Nephron (organoid): ENCODE data around the gene DIMT1.

ENCODE experiments used
- H3K27ac Mint-ChIP-seq, 3 experiments: 2 replicates each; pipeline ENCODE4 v1.8.0; 2020; ENCODE audit warnings: mixed read lengths in 3 of 3, mild to moderate bottlenecking in 2 of 3, moderate library complexity in 1 of 3
- H3K27me3 Mint-ChIP-seq: 2 replicates; pipeline ENCODE4 v1.8.0; 2021; ENCODE audit warnings: low read depth, mild to moderate bottlenecking, moderate library complexity, mixed read lengths
- H3K36me3 Mint-ChIP-seq: 2 replicates; pipeline ENCODE4 v1.8.0; 2020; ENCODE audit warnings: low read depth, mixed read lengths
- H3K4me1 Mint-ChIP-seq: 2 replicates; pipeline ENCODE4 v1.8.0; 2020; ENCODE audit warnings: mixed read lengths
- H3K4me3 Mint-ChIP-seq, 3 experiments: 2 replicates each; pipeline ENCODE4 v1.8.0; 2020; ENCODE audit warnings: mild to moderate bottlenecking in 3 of 3, mixed read lengths in 3 of 3, moderate library complexity in 2 of 3
- H3K9me3 Mint-ChIP-seq: 2 replicates; pipeline ENCODE4 v1.8.0; 2020; ENCODE audit warnings: mixed read lengths
- TF ChIP-seq, protein P1 (sequence below), 3 experiments: fragments of 200-600 bp; sonication (generic); IDR thresholded peaks; one replicate each; pipeline ENCODE4 v1.5.0; 2021; ENCODE audit warnings: antibody characterized with exemption in 3 of 3; ENCODE audit not compliant: unreplicated experiment in 3 of 3

Gene DIMT1

GRCh38 chr5:62376064-62376463 lies 27.6 kb downstream of the DIMT1 start:
- TF ChIP-seq, protein P1, sequence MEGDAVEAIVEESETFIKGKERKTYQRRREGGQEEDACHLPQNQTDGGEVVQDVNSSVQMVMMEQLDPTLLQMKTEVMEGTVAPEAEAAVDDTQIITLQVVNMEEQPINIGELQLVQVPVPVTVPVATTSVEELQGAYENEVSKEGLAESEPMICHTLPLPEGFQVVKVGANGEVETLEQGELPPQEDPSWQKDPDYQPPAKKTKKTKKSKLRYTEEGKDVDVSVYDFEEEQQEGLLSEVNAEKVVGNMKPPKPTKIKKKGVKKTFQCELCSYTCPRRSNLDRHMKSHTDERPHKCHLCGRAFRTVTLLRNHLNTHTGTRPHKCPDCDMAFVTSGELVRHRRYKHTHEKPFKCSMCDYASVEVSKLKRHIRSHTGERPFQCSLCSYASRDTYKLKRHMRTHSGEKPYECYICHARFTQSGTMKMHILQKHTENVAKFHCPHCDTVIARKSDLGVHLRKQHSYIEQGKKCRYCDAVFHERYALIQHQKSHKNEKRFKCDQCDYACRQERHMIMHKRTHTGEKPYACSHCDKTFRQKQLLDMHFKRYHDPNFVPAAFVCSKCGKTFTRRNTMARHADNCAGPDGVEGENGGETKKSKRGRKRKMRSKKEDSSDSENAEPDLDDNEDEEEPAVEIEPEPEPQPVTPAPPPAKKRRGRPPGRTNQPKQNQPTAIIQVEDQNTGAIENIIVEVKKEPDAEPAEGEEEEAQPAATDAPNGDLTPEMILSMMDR (IDR thresholded peaks at IDR 0.05; ENCODE audit: unreplicated experiment in 3 of 3), result no peak
- H3K4me3 Mint-ChIP-seq, result no peak overlapping the region
- H3K4me1 Mint-ChIP-seq, result no peaks in the 10 kb centered on the region
- H3K9me3 Mint-ChIP-seq, result no peaks in the 10 kb centered on the region
- H3K27ac Mint-ChIP-seq, result no peak overlapping the region
- H3K27me3 Mint-ChIP-seq, result no peaks in the 10 kb centered on the region
- H3K36me3 Mint-ChIP-seq, result peaks cover 71% of the 10 kb centered on the region

DNA sequence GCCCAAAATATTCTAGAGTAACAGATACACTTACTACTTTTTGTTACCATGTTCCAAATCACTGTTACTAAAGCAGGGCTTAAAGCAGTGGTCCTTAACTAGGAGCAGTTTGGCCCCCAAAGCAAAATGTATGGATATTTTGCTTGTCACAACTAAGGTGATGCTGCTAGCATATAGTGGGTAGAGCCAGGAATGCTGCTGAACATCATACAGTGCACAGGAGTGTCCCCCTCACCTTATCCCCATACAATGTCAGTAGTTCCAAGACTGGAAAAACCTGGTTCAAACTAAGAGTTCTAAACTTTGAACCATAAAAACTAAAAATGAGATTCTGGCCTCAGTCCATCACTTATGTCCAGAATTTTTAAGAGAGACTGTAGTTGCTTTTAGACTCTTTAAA lies 28.1 kb downstream of the DIMT1 start:
- Mint-ChIP-seq H3K4me1 (no peaks in the 10 kb centered on the region), H3K9me3 (no peaks in the 10 kb centered on the region), H3K4me3 (no peak overlapping the region), H3K36me3 (peaks cover 69% of the 10 kb centered on the region), H3K27ac (no peak overlapping the region), H3K27me3 (no peaks in the 10 kb centered on the region)
- TF ChIP-seq, protein P1 (IDR thresholded peaks at IDR 0.05; ENCODE audit: unreplicated experiment in 3 of 3), result no peak

DNA sequence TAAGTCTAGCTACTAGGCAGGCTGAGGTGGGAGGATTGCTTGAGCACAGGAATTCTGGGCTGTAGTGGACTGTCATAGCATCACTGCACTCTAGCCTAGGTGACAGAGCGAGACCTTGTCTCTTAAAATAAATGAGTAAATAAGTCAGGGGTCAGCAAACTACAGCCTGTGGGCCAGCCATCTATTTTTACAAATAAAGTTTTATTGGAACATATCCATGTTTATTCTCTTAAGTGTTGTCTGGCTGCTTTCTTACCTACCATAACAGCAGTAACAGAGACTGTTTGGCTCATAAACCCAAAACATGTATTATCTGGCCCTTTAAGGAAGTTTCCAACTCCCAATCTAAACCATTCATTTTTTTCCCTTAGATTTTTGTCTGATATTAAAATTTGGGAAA lies 29.6 kb downstream of the DIMT1 start:
- Mint-ChIP-seq H3K4me1 (no peaks in the 10 kb centered on the region), H3K36me3 (peaks cover 65% of the 10 kb centered on the region), H3K4me3 (no peak overlapping the region), H3K27me3 (no peaks in the 10 kb centered on the region), H3K9me3 (no peaks in the 10 kb centered on the region), H3K27ac (no peak overlapping the region)
- TF ChIP-seq, protein P1 (IDR thresholded peaks at IDR 0.05; ENCODE audit: unreplicated experiment in 3 of 3), result no peak

GRCh38 chr5:62373382-62373781 lies 30.3 kb downstream of the DIMT1 start:
- H3K27me3 Mint-ChIP-seq, result no peaks in the 10 kb centered on the region
- TF ChIP-seq, protein P1 (IDR thresholded peaks at IDR 0.05; ENCODE audit: unreplicated experiment in 3 of 3), result no peak
- H3K4me1 Mint-ChIP-seq, result no peaks in the 10 kb centered on the region
- no peak overlapping the region for H3K4me3 Mint-ChIP-seq
- peaks cover 61% of the 10 kb centered on the region for H3K36me3 Mint-ChIP-seq
- H3K9me3 Mint-ChIP-seq, result no peaks in the 10 kb centered on the region
- H3K27ac Mint-ChIP-seq, result no peak overlapping the region

DNA sequence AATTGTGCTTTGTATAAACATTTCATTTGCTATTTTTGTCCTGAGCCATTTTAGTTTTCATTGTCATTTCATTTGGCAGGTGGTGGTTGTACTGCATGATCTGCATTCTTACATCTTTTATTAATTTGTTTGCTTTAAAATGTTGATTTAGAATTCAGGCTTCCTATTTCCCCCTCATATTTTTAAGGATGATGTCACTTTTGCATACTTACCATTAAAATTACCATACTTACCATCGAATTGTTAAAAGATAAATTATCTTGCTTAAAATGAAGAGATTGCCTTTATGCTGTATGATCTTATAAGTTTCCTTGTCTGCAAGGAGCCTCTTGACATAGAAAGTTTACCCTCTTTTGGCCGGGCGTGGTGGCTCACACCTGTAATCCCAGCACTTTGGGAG lies 31.1 kb downstream of the DIMT1 start:
- no peak overlapping the region for H3K4me3 Mint-ChIP-seq
- no peaks in the 10 kb centered on the region for H3K27me3 Mint-ChIP-seq
- TF ChIP-seq, protein P1 (IDR thresholded peaks at IDR 0.05; ENCODE audit: unreplicated experiment in 3 of 3), result no peak
- H3K4me1 Mint-ChIP-seq, result no peaks in the 10 kb centered on the region
- H3K36me3 Mint-ChIP-seq, result peaks cover 54% of the 10 kb centered on the region
- H3K9me3 Mint-ChIP-seq, result no peaks in the 10 kb centered on the region
- no peak overlapping the region for H3K27ac Mint-ChIP-seq

DNA sequence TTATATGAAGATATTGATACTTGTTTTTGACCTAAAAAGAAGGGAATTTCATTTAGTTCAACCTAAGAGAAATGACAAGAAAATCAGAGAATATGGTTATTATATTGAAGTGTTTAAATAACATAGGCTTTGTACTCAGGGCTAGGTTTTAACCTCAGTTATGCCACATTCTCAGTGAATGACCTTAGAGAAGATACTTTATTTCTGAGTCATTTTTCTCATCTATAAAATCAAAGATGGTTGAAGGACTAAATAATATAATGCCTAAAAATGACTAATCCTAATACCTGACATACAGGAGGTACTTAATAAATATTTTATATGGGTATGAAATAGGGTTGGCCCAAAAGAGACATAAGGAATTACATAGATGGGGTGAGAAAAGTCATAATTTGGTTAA lies 32.3 kb downstream of the DIMT1 start:
- Mint-ChIP-seq H3K27me3 (no peaks in the 10 kb centered on the region), H3K27ac (no peak overlapping the region)
- TF ChIP-seq, protein P1 (IDR thresholded peaks at IDR 0.05; ENCODE audit: unreplicated experiment in 3 of 3), result no peak

More for the DNA sequence above, 32.3 kb downstream of the DIMT1 start:
- no peak overlapping the region for H3K4me3 Mint-ChIP-seq
- H3K4me1 Mint-ChIP-seq, result no peaks in the 10 kb centered on the region
- H3K9me3 Mint-ChIP-seq, result no peaks in the 10 kb centered on the region
- peaks cover 54% of the 10 kb centered on the region for H3K36me3 Mint-ChIP-seq
